WERI-Rb-1 (cell line): ENCODE measurements around the gene SNRPF.

Source experiments
- DNase-seq: peaks from one replicate; pipeline ENCODE4 v3.0.0-alpha.2; 2020
- H3K27ac ChIP-seq: fragments of 250-450 bp; sonication (Bioruptor Pico); 2 replicates; pipeline ENCODE4 v1.5.1; 2020; ENCODE audit warnings: mild to moderate bottlenecking, moderate library complexity
- H3K27me3 ChIP-seq: fragments of 250-450 bp; sonication (Bioruptor Pico); 2 replicates; pipeline ENCODE4 v1.5.1; 2021; ENCODE audit warnings: mild to moderate bottlenecking, low read depth, moderate library complexity; ENCODE audit not compliant: insufficient read depth, severe bottlenecking
- H3K36me3 ChIP-seq: fragments of 250-450 bp; sonication (Bioruptor Pico); 2 replicates; pipeline ENCODE4 v1.5.1; 2020; ENCODE audit warnings: mild to moderate bottlenecking, moderate library complexity
- H3K4me3 ChIP-seq: 2 replicates; pipeline ENCODE4 v1.5.1; 2011; ENCODE audit warnings: low read depth, mild to moderate bottlenecking, control low read depth, low read length
- H3K9me3 ChIP-seq: fragments of 250-450 bp; sonication (Bioruptor Pico); 2 replicates; pipeline ENCODE4 v1.5.1; 2021; ENCODE audit warnings: mild to moderate bottlenecking, moderate library complexity; ENCODE audit not compliant: severe bottlenecking
- CTCF ChIP-seq: IDR thresholded peaks from 2 replicates; pipeline ENCODE4 v1.5.1; 2011; ENCODE audit warnings: low read depth, mild to moderate bottlenecking, control low read depth, inconsistent platforms, low read length

The SNRPF gene

GRCh38 chr12:95852133-95852532 lies 6.6 kb upstream of the SNRPF start:
- H3K27me3 ChIP-seq: no peaks in the 10 kb centered on the region
- H3K36me3 ChIP-seq: no peaks in the 10 kb centered on the region
- TF ChIP-seq CTCF: no peak
- no peak overlapping the region for H3K27ac ChIP-seq
- H3K4me3 ChIP-seq: no peak overlapping the region
- H3K9me3 ChIP-seq: no peaks in the 10 kb centered on the region
- DNase-seq: no peak

DNA sequence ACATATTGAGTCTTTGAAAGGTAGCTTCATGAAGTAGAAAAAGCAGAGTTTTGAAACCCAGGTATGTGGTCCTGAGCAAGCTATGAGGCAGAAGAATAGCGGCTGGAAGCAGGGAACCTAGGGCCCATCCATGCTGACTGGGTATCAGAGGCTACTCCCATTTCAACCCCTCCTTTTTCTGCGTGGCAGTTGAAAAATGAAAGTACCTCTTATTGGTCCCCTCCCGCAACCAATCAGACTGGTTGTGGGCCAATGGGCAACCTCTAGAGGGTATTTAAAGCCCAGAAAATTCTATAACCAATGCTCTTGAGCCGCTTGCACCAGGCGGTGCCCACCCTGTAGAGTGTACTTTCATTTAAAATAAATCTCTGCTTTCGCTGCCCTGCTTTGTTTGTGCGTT lies 1.6 kb upstream of the SNRPF start:
- Histone ChIP-seq H3K36me3 (peaks cover 21% of the 10 kb centered on the region), H3K4me3 (no peak overlapping the region), H3K9me3 (no peaks in the 10 kb centered on the region), H3K27me3 (no peaks in the 10 kb centered on the region), H3K27ac (no peak overlapping the region)
- DNase-seq: no peak
- TF ChIP-seq CTCF: no peak

DNA sequence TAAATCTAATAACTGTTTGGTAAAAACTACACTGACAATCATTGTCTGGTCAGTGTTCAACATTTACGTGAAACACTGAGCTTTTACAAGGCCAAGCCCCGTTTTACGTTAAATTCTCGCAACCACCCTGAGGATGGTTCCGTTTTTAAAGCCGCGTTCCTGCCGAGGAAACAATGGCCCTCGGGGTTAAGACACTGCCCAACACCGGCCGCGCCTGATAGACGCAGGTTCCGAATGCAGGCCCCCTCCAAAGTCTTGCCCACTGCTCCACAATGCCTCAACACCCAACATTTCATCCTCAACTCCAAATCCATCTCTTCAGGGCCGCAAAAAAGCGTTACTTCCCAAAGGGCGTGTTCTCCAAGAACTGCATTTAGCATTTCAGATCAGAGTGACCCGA lies 953 bp upstream of the SNRPF start:
- H3K4me3 ChIP-seq: no peak overlapping the region
- TF ChIP-seq CTCF: no peak
- H3K27me3 ChIP-seq: no peaks in the 10 kb centered on the region
- peaks cover 28% of the 10 kb centered on the region for H3K36me3 ChIP-seq
- no peak for DNase-seq
- H3K9me3 ChIP-seq: no peaks in the 10 kb centered on the region
- H3K27ac ChIP-seq: no peak overlapping the region

DNA sequence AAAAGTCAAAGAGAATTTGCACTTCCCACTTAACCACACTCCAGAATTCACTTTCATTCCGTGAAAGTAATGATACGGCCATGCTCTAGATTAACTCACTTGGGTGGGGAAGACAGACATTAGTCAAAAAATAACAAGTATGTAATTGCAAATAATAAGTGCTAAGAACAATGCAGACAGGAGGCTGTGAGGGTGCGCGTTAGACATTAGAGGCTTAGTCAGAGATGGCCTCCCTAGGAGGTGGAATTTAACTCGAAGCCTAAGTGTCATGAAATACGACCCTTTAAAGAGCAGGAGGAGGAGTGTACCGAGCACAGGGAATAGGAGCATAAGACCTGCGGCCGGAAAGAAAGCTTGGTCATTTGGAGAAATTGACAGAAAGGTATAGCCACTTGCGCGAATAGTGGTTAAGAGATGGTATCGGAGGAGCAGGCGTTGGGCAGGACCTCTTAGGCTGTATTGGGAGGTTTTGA lies 628 bp downstream of the SNRPF start:
- H3K4me3 ChIP-seq: peak overlapping the region; percentile 98
- H3K27ac ChIP-seq: peak overlapping the region; percentile 93
- no peak for DNase-seq
- no peak for TF ChIP-seq CTCF
- peaks cover 43% of the 10 kb centered on the region for H3K36me3 ChIP-seq
- H3K9me3 ChIP-seq: no peaks in the 10 kb centered on the region
- H3K27me3 ChIP-seq: no peaks in the 10 kb centered on the region

GRCh38 chr12:95859947-95860850 lies 1.4 kb downstream of the SNRPF start:
- Histone ChIP-seq H3K27ac (peak overlapping the region; percentile 93), H3K27me3 (no peaks in the 10 kb centered on the region), H3K4me3 (peak overlapping the region; percentile 98), H3K9me3 (no peaks in the 10 kb centered on the region), H3K36me3 (peaks cover 52% of the 10 kb centered on the region)
- no peak for DNase-seq
- no peak for TF ChIP-seq CTCF
